DMS153 treated with DMSO at 0.1 percent for 48 hours (cell line): ENCODE results near the gene GPR27.

Experiments
- DNase-seq: peaks from one replicate; lab custom pipeline; 2025; ENCODE audit not compliant: unreplicated experiment; lab: John Stamatoyannopoulos, UW

GPR27 gene

GRCh38 chr3:71753701-71754609 is at the start of gene GPR27:
GPR27 (plus strand) TSS chr3:71753855; CDS start chr3:71754050, 195 bp downstream.
- no peak for DNase-seq

GRCh38 chr3:71704915-71705314 is 48.7 kb upstream of the GPR27 start:
- DNase-seq: no peak

GRCh38 chr3:71705681-71706080 is 48.0 kb upstream of the GPR27 start:
- no peak for DNase-seq

GRCh38 chr3:71707595-71707994 is 46.1 kb upstream of the GPR27 start:
- DNase-seq: no peak

- DNase-seq: no peak
Observed at GRCh38 chr3:71708476-71709105, 45.1 kb upstream of the GPR27 start.

- DNase-seq: no peak
Observed at GRCh38 chr3:71709908-71710511, 43.6 kb upstream of the GPR27 start.

- DNase-seq: no peak
Observed at GRCh38 chr3:71710906-71711494, 42.7 kb upstream of the GPR27 start.

- peak; percentile 54 for DNase-seq
Observed at GRCh38 chr3:71713041-71713440, 40.6 kb upstream of the GPR27 start.

- no peak for DNase-seq
Observed at GRCh38 chr3:71714595-71714994, 39.1 kb upstream of the GPR27 start.

GRCh38 chr3:71718072-71718471 is 35.6 kb upstream of the GPR27 start:
- no peak for DNase-seq

- DNase-seq: no peak
Observed at GRCh38 chr3:71721002-71721401, 32.7 kb upstream of the GPR27 start.

- DNase-seq: no peak
Observed at GRCh38 chr3:71721651-71722157, 32.0 kb upstream of the GPR27 start.

- DNase-seq: no peak
Observed at GRCh38 chr3:71722693-71723092, 31.0 kb upstream of the GPR27 start.

GRCh38 chr3:71723452-71724170 is 30.0 kb upstream of the GPR27 start:
- no peak for DNase-seq

GRCh38 chr3:71724171-71724453 is 29.5 kb upstream of the GPR27 start:
- no peak for DNase-seq

- no peak for DNase-seq
Observed at GRCh38 chr3:71724584-71725270, 28.9 kb upstream of the GPR27 start.

GRCh38 chr3:71725271-71725991 is 28.2 kb upstream of the GPR27 start, which contains the start of gene EIF4E3:
EIF4E3 (minus strand) TSS chr3:71725402; CDS start chr3:71725367, 35 bp downstream.
- DNase-seq: no peak

- no peak for DNase-seq
Observed at GRCh38 chr3:71726146-71726545, 27.5 kb upstream of the GPR27 start.

- no peak for DNase-seq
Observed at GRCh38 chr3:71728632-71729342, 24.9 kb upstream of the GPR27 start.
